Karpas-422 (cell line): ENCODE results near the gene ACSM2B. TPM values are rescaled to one million over a fixed set of nuclear protein-coding genes. Genes with fewer than 3 reads are reported as not detected.
"Not testable (repeated sequence)": the region's sequence is repeated elsewhere in the genome, so short reads cannot be mapped to it uniquely, and the experiment has no call there.

Source experiments
- DNase-seq: peaks from one replicate; pipeline ENCODE4 v3.0.0-alpha.2; 2015
- H2AFZ ChIP-seq: fragments of 200-600 bp; sonication (generic); 2 replicates; pipeline ENCODE4 v1.6.1; 2014; ENCODE audit warnings: antibody characterized with exemption, low read length, mixed read lengths
- H3K27ac ChIP-seq: fragments of 200-600 bp; sonication (generic); 2 replicates; pipeline ENCODE4 v1.5.1; 2014; ENCODE audit warnings: mild to moderate bottlenecking, low read length, moderate library complexity
- H3K27me3 ChIP-seq: fragments of 200-600 bp; sonication (generic); 2 replicates; pipeline ENCODE4 v1.6.1; 2014; ENCODE audit warnings: low read length, mixed read lengths
- H3K36me3 ChIP-seq: fragments of 200-600 bp; sonication (generic); 2 replicates; pipeline ENCODE4 v1.6.1; 2014; ENCODE audit warnings: low read length, mixed read lengths; ENCODE audit not compliant: insufficient read depth
- H3K4me1 ChIP-seq: fragments of 200-600 bp; sonication (generic); 2 replicates; pipeline ENCODE4 v1.6.1; 2014; ENCODE audit warnings: mild to moderate bottlenecking, low read length, mixed read lengths
- H3K4me2 ChIP-seq: fragments of 200-600 bp; sonication (generic); 2 replicates; pipeline ENCODE4 v1.6.1; 2014; ENCODE audit warnings: low read length, low read depth, mild to moderate bottlenecking; ENCODE audit not compliant: poor library complexity, severe bottlenecking
- H3K4me3 ChIP-seq: fragments of 200-600 bp; sonication (generic); 2 replicates; pipeline ENCODE4 v1.5.1; 2014; ENCODE audit warnings: mild to moderate bottlenecking, antibody characterized with exemption, low read length, mixed read lengths
- H3K79me2 ChIP-seq: fragments of 200-600 bp; sonication (generic); 2 replicates; pipeline ENCODE4 v1.6.1; 2014; ENCODE audit warnings: mild to moderate bottlenecking, low read length, mixed read lengths
- H3K9ac ChIP-seq: fragments of 200-600 bp; sonication (generic); 2 replicates; pipeline ENCODE4 v1.6.0; 2014; ENCODE audit warnings: low read length
- H3K9me2 ChIP-seq: fragments of 200-600 bp; sonication (generic), shearing (Covaris generic); replicated peaks from 2 replicates; pipeline ENCODE4 v1.6.0; 2014; ENCODE audit warnings: mild to moderate bottlenecking, low read length, moderate library complexity; ENCODE audit not compliant: insufficient read depth
- H3K9me3 ChIP-seq: fragments of 300-700, 200-600 bp; sonication (generic); 2 replicates; pipeline ENCODE4 v1.6.1; 2014; ENCODE audit warnings: low read length, mixed read lengths
- H4K20me1 ChIP-seq: fragments of 200-600 bp; sonication (generic); 2 replicates; pipeline ENCODE4 v1.6.1; 2014; ENCODE audit warnings: mild to moderate bottlenecking, antibody characterized with exemption, low read length, low read depth; ENCODE audit not compliant: insufficient read depth
- total RNA-seq: library from RNA; depleted of rRNA; stranded (reverse); fragments of >200 nt; shearing (Covaris generic); gene quantifications from 2 replicates; pipeline ENCODE4 v1.2.3, GENCODE V29; 2014; ENCODE audit warnings: low replicate concordance

The ACSM2B gene
- total RNA-seq, 1 experiment from 2014 or later = not detected

DNA sequence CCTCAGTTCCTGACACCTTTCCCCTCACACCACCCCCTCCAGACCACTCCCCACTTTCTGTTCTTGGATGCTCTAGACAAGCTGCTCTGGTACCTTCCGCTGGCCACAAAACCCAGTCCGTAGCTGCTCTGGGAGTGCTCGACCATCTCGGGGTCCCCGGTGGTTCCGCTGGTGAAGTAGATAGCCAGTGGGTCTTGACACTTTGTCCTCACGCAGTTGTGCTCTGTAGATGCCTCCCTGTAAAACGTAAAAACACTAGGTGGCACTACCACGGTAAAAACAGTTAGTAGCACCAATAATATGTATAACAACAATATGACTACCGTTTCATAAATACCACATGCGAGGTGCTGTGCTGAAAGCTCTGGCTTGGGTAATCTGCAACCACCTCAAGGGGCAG lies 26.0 kb upstream of the ACSM2B start:
- H3K9ac ChIP-seq, H3K27me3 ChIP-seq, H3K4me2 ChIP-seq, H3K9me2 ChIP-seq, H3K36me3 ChIP-seq, H3K4me3 ChIP-seq, H3K79me2 ChIP-seq, H3K27ac ChIP-seq, H4K20me1 ChIP-seq, H3K9me3 ChIP-seq, H2AFZ ChIP-seq, H3K4me1 ChIP-seq: not testable (repeated sequence)
- peak; percentile 56 for DNase-seq

DNA sequence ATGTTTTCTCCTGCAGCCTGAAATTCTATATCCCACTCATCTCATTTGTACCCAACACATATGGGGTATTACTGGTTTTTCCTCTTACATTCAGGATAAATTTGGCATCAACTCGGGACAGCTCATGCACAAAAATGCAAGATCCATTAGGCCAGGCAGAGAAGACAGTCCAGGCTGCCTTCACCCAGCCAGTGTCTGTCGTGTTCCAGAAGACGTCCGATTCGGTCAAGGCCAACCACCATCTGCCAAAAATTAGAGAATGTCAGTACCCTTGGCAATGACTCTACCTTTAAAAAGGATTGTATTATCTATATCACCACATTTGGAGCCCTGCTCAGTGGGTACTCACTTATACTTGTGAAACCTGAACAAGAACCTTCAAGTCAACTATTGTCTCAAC lies 23.3 kb upstream of the ACSM2B start:
- not testable (repeated sequence) for H3K9me2 ChIP-seq, H3K27ac ChIP-seq, H3K9me3 ChIP-seq, H3K4me2 ChIP-seq, H3K4me3 ChIP-seq, H4K20me1 ChIP-seq, H3K4me1 ChIP-seq, H3K79me2 ChIP-seq, H3K27me3 ChIP-seq, H2AFZ ChIP-seq, DNase-seq, H3K9ac ChIP-seq, H3K36me3 ChIP-seq

DNA sequence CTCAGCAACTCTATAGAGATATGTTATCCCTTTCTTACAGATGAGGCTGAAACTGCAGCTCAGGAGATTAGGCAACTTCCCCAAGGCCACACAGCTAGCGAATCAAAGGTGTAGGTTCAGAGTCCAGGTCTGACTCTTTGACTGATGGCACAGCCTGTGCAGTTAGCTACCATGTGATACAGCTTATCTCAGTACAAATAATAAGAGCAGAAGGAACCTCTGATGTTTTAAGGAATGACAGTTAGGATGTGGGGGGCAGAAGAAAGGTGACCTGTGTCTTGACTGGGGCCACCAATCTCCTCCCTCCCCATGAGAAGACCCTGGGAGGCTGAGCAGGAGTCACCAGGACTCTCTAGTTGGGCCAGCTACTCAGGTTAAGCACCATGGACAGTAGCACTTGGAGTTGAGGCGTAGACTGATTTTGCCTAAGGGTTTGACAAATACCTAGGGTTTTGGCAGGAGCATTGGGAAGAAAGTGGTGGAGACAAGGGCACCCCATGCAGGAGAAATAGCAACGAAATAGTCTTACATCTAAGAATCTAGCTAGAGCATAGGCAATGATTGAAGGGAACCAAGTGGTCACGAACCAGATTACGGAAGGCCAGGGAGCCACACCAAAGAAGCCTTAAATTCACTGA lies 22.8 kb upstream of the ACSM2B start:
- no peaks in the 10 kb centered on the region for H3K27me3 ChIP-seq
- no peak overlapping the region for H2AFZ ChIP-seq
- H4K20me1 ChIP-seq = no peaks in the 10 kb centered on the region
- no peaks in the 10 kb centered on the region for H3K9me2 ChIP-seq
- H3K79me2 ChIP-seq = no peaks in the 10 kb centered on the region
- no peak overlapping the region for H3K4me3 ChIP-seq
- no peak overlapping the region for H3K4me2 ChIP-seq
- no peaks in the 10 kb centered on the region for H3K4me1 ChIP-seq
- H3K36me3 ChIP-seq = no peaks in the 10 kb centered on the region
- no peak overlapping the region for H3K27ac ChIP-seq
- peak; percentile 40 for DNase-seq
- H3K9me3 ChIP-seq = no peaks in the 10 kb centered on the region
- no peak overlapping the region for H3K9ac ChIP-seq

DNA sequence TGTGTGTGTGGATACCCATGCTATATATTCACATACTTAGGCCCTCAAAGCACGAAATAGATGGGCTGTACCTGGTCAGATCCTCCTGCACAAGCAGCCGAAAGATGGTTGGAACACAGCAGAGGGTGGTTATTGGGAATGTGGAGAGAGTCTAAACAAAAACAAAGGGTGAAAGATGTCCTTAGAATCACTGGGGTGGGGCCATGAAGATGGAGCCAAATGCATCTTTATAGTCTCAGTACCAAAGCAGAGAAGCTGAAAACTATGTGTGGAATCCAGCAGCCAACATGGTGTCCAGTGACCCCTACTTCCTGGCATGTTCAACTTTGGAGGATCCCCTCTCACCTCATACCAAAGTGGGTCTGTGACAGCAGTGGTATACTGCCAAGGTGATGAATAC lies 19.5 kb upstream of the ACSM2B start:
- H3K9ac ChIP-seq, H3K4me3 ChIP-seq, H3K9me3 ChIP-seq, H3K79me2 ChIP-seq, H3K9me2 ChIP-seq, H3K27me3 ChIP-seq, H2AFZ ChIP-seq, H3K4me2 ChIP-seq, H3K27ac ChIP-seq, H4K20me1 ChIP-seq, H3K36me3 ChIP-seq, H3K4me1 ChIP-seq, DNase-seq: not testable (repeated sequence)

DNA sequence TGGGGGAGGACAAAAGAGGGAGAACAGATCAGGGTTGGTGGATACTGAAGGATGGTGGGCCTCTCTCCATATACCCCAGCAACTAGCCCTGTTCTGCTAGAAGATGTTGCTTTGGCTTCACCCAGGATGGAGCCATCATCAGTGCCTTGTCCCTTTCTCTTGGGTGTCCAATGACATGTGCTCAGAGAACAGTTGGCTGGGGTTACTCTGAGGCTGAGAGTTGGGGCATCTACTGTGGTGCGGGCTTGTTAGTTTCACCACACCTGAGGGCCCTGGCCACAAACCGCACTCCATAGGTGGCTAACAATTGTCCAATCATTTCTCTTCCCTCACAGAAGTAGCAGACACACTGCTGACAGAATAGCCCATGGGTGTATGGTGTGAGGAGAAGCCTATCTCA lies 18.9 kb upstream of the ACSM2B start:
- not testable (repeated sequence) for H3K9me3 ChIP-seq, DNase-seq, H3K79me2 ChIP-seq, H3K27me3 ChIP-seq, H3K4me2 ChIP-seq, H3K9ac ChIP-seq, H3K9me2 ChIP-seq, H3K27ac ChIP-seq, H3K4me3 ChIP-seq, H3K4me1 ChIP-seq, H4K20me1 ChIP-seq, H3K36me3 ChIP-seq, H2AFZ ChIP-seq

DNA sequence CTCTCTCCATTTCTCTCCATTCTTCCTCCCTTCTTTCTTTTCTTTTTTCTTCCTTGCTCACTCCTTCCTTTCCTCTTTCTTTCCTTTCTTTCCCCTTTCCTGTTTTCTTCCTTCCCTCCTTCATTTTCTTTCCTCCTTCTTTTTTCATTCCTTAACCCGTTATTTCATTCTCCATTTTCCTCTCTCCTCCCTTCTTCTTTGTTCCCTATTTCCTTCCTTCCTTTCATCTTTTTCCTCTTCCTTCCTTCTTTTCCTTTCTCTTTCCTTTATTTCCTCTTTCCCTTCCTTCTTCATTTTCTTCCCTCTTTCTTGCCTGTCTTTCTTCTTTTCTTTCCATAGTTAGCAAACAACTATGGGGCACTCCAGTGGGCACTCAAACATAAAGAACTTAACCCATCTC lies 16.6 kb upstream of the ACSM2B start:
- not testable (repeated sequence) for H3K4me1 ChIP-seq, H2AFZ ChIP-seq, H3K79me2 ChIP-seq, DNase-seq, H3K4me2 ChIP-seq, H3K9me2 ChIP-seq, H3K9me3 ChIP-seq, H3K36me3 ChIP-seq, H4K20me1 ChIP-seq, H3K27ac ChIP-seq, H3K4me3 ChIP-seq, H3K9ac ChIP-seq, H3K27me3 ChIP-seq

DNA sequence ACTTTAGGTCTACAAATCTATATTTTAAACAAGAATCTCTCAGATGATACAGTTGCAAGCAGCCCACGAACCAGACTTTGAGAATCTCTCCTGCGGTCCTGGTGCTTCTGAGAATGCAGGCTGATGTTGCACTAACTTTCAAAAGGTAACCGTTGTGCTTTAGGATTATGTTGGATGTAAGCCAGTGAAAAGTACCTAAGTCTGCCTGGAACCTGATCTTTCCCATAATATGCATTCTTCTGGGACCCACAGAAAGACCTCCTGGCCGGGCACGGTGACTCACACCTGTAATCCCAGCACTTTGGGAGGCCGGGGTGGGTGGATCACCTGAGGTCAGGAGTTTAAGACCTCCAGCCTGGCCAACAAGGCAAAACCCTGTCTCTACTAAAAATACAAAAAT lies 13.3 kb upstream of the ACSM2B start:
- H3K4me3 ChIP-seq, H3K9ac ChIP-seq, H3K27ac ChIP-seq, H4K20me1 ChIP-seq, H3K4me2 ChIP-seq, H3K9me2 ChIP-seq, H3K9me3 ChIP-seq, H2AFZ ChIP-seq, DNase-seq, H3K4me1 ChIP-seq, H3K36me3 ChIP-seq, H3K79me2 ChIP-seq, H3K27me3 ChIP-seq: not testable (repeated sequence)

DNA sequence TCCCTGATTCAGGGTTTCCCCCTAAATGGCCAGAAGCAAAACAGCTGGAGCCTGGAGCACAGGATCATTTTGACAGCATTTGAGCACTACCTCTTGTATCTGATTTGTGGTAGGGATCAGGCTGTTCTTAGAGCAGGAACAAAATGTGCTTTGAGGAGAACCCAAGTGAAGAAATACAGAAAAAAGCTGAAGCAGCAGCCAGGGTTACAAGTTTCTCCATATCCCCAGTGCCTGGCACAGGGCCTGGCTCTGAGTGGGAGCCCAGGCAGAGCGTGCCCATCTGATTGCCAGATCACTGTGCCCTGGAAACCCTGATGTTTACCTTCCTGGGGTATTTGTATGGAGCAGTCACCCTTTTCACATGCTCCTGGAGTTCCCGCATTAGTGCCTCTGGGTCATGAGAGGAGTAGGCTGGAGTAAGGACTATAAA lies 11.5 kb upstream of the ACSM2B start:
- not testable (repeated sequence) for H3K36me3 ChIP-seq, H2AFZ ChIP-seq, DNase-seq, H3K4me2 ChIP-seq, H3K9me2 ChIP-seq, H4K20me1 ChIP-seq, H3K79me2 ChIP-seq, H3K4me1 ChIP-seq, H3K9ac ChIP-seq, H3K9me3 ChIP-seq, H3K4me3 ChIP-seq, H3K27ac ChIP-seq, H3K27me3 ChIP-seq

DNA sequence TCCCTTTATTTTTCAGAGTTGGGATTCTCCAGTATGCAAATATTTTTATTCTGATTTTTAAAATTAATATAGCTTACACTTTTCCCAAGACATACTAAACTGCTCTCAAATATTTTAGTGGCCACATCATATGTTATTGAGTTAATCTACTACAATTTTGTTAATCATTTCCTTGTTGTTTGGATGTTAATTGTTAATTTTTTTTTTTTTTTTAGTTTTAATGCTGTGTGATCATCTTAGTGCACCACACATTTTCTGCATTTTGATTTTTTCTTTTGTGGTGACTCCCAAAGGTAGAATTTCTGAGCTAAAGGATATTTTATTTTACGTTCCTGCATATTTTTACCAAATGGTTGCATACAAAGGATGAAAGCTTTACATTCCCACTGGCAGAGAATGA lies 10.5 kb upstream of the ACSM2B start:
- H3K79me2 ChIP-seq, DNase-seq, H4K20me1 ChIP-seq, H3K9ac ChIP-seq, H3K27me3 ChIP-seq, H3K4me2 ChIP-seq, H3K9me2 ChIP-seq, H3K36me3 ChIP-seq, H3K4me1 ChIP-seq, H2AFZ ChIP-seq, H3K4me3 ChIP-seq, H3K27ac ChIP-seq, H3K9me3 ChIP-seq: not testable (repeated sequence)
